H9 (cell line): ENCODE measurements around the gene MORN1. TPM values are rescaled to one million over a fixed set of nuclear protein-coding genes. Genes with fewer than 3 reads are reported as not detected.

Experiments used
- DNase-seq: peaks from one replicate; pipeline ENCODE4 v3.0.0-alpha.2; 2017
- H2AFZ ChIP-seq: one replicate; pipeline ENCODE4 v1.6.1; 2013; ENCODE audit warnings: mild to moderate bottlenecking, low read length, control low read depth, moderate library complexity
- H2AK5ac ChIP-seq: 2 replicates; pipeline ENCODE4 v1.6.1; 2013; ENCODE audit warnings: low read length, control low read depth, mixed read lengths; ENCODE audit not compliant: insufficient read length
- H2BK120ac ChIP-seq: one replicate; pipeline ENCODE4 v1.6.1; 2013; ENCODE audit warnings: low read depth, mild to moderate bottlenecking, low read length, control low read depth, inconsistent platforms; ENCODE audit not compliant: poor library complexity, severe bottlenecking
- H2BK12ac ChIP-seq: 2 replicates; pipeline ENCODE4 v1.6.1; 2013; ENCODE audit warnings: low read length, control low read depth, mixed read lengths, low read depth; ENCODE audit not compliant: insufficient read length
- H2BK15ac ChIP-seq: 2 replicates; pipeline ENCODE4 v1.6.1; 2013; ENCODE audit warnings: low read depth, low read length, control low read depth
- H2BK20ac ChIP-seq: one replicate; pipeline ENCODE4 v1.6.1; 2013; ENCODE audit warnings: low read depth, mild to moderate bottlenecking, low read length, control low read depth, inconsistent platforms; ENCODE audit not compliant: poor library complexity, severe bottlenecking
- H2BK5ac ChIP-seq: 2 replicates; pipeline ENCODE4 v1.6.1; 2013; ENCODE audit warnings: low read length, control low read depth, mixed read lengths; ENCODE audit not compliant: insufficient read length
- H3K14ac ChIP-seq: 2 replicates; pipeline ENCODE4 v1.6.1; 2013; ENCODE audit warnings: low read length, control low read depth; ENCODE audit not compliant: insufficient read depth
- H3K18ac ChIP-seq: 2 replicates; pipeline ENCODE4 v1.6.1; 2013; ENCODE audit warnings: low read depth, mild to moderate bottlenecking, mixed read lengths, low read length, control low read depth; ENCODE audit not compliant: insufficient read length
- H3K23ac ChIP-seq: 2 replicates; pipeline ENCODE4 v1.6.1; 2013; ENCODE audit warnings: low read length, control low read depth, mixed read lengths, low read depth; ENCODE audit not compliant: insufficient read length
- H3K23me2 ChIP-seq: 2 replicates; pipeline ENCODE4 v1.6.1; 2013; ENCODE audit warnings: low read depth, mild to moderate bottlenecking, mixed read lengths, low read length, control low read depth; ENCODE audit not compliant: insufficient read length, poor library complexity, severe bottlenecking
- H3K27ac ChIP-seq: 2 replicates; pipeline ENCODE4 v1.5.1; 2013; ENCODE audit warnings: low read length, control low read depth, mixed read lengths, low read depth; ENCODE audit not compliant: insufficient read length
- H3K27me3 ChIP-seq: 2 replicates; pipeline ENCODE4 v1.6.1; 2013; ENCODE audit warnings: low read length, control low read depth, inconsistent platforms; ENCODE audit not compliant: insufficient read depth
- H3K4ac ChIP-seq: 2 replicates; pipeline ENCODE4 v1.6.1; 2013; ENCODE audit warnings: low read depth, mild to moderate bottlenecking, control low read depth, inconsistent platforms, low read length, moderate library complexity
- H3K4me1 ChIP-seq: 2 replicates; pipeline ENCODE4 v1.6.1; 2013; ENCODE audit warnings: low read length, control low read depth, inconsistent platforms; ENCODE audit not compliant: insufficient read depth
- H3K4me2 ChIP-seq: 2 replicates; pipeline ENCODE4 v1.6.1; 2013; ENCODE audit warnings: low read length, control low read depth, mixed read lengths; ENCODE audit not compliant: insufficient read length, insufficient read depth
- H3K56ac ChIP-seq: 2 replicates; pipeline ENCODE4 v1.6.1; 2013; ENCODE audit warnings: low read depth, mild to moderate bottlenecking, mixed read lengths, low read length, control low read depth; ENCODE audit not compliant: insufficient read length
- H3K79me1 ChIP-seq: 2 replicates; pipeline ENCODE4 v1.6.1; 2013; ENCODE audit warnings: low read depth, mild to moderate bottlenecking, moderate library complexity, low read length, control low read depth, inconsistent platforms; ENCODE audit not compliant: insufficient read depth, poor library complexity, severe bottlenecking
- H3K79me2 ChIP-seq: 2 replicates; pipeline ENCODE4 v1.6.1; 2013; ENCODE audit warnings: low read length, control low read depth, inconsistent platforms; ENCODE audit not compliant: insufficient read depth
- H3K9ac ChIP-seq: 2 replicates; pipeline ENCODE4 v1.6.1; 2013; ENCODE audit warnings: low read length, control low read depth, mixed read lengths; ENCODE audit not compliant: insufficient read length; ENCODE audit errors: extremely low read depth
- H3K9me3 ChIP-seq: one replicate; pipeline ENCODE4 v1.6.1; 2013; ENCODE audit warnings: low read depth, low read length, inconsistent platforms; ENCODE audit not compliant: control insufficient read depth
- H3T11ph ChIP-seq: one replicate; pipeline ENCODE4 v1.6.1; 2013; ENCODE audit warnings: mild to moderate bottlenecking, low read length, control low read depth, inconsistent platforms
- H4K20me1 ChIP-seq: one replicate; pipeline ENCODE4 v1.6.1; 2013; ENCODE audit not compliant: control insufficient read depth, insufficient read length, insufficient read depth
- H4K5ac ChIP-seq: 2 replicates; pipeline ENCODE4 v1.6.1; 2013; ENCODE audit warnings: low read depth, mild to moderate bottlenecking, mixed read lengths, low read length, control low read depth; ENCODE audit not compliant: insufficient read length
- H4K8ac ChIP-seq: replicated peaks from 2 replicates; pipeline ENCODE4 v1.6.1; 2013; ENCODE audit warnings: low read length, control low read depth, mixed read lengths, low read depth; ENCODE audit not compliant: insufficient read length
- H4K91ac ChIP-seq: 2 replicates; pipeline ENCODE4 v1.6.1; 2013; ENCODE audit warnings: low read depth, mild to moderate bottlenecking, moderate library complexity, mixed read lengths, low read length, control low read depth; ENCODE audit not compliant: insufficient read length
- H3K27ac Mint-ChIP-seq, 3 experiments: 2 replicates in 2 of 3; 3 replicates in 1 of 3; pipeline ENCODE4 v1.8.0; 2020 to 2021; ENCODE audit warnings: mixed read lengths in 3 of 3, mild to moderate bottlenecking in 1 of 3, moderate library complexity in 1 of 3
- H3K27me3 Mint-ChIP-seq: 2 replicates; pipeline ENCODE4 v1.8.0; 2021; ENCODE audit warnings: low read depth, mild to moderate bottlenecking, moderate library complexity, mixed read lengths
- H3K36me3 Mint-ChIP-seq, 3 experiments: 2 replicates in 2 of 3; 3 replicates in 1 of 3; pipeline ENCODE4 v1.8.0; 2020 to 2021; ENCODE audit warnings: low read depth in 3 of 3, mixed read lengths in 3 of 3; ENCODE audit not compliant: insufficient read depth in 1 of 3
- H3K4me1 Mint-ChIP-seq, 2 experiments: 2 replicates each; pipeline ENCODE4 v1.8.0; 2020; ENCODE audit warnings: mixed read lengths in 2 of 2
- H3K4me3 Mint-ChIP-seq, 2 experiments: 2 replicates in 1 of 2; 3 replicates in 1 of 2; pipeline ENCODE4 v1.8.0; 2020 to 2021; ENCODE audit warnings: mild to moderate bottlenecking in 2 of 2, mixed read lengths in 2 of 2, moderate library complexity in 1 of 2
- H3K9me3 Mint-ChIP-seq, 2 experiments: 2 replicates in 1 of 2; 3 replicates in 1 of 2; pipeline ENCODE4 v1.8.0; 2020; ENCODE audit warnings: mild to moderate bottlenecking in 2 of 2, mixed read lengths in 2 of 2, moderate library complexity in 1 of 2
- WGBS: extraction: QIAGEN DNeasy Blood & Tissue Kit; methylation state at CpG from one replicate; pipeline ENCODE4 v1.1.7; 2013; ENCODE audit warnings: missing lambda C conversion rate, low lambda C conversion rate, mixed read lengths; ENCODE audit not compliant: insufficient read length; ENCODE audit errors: extremely low coverage; 5-methylcytosine and 5-hydroxymethylcytosine counted together
- total RNA-seq: library from RNA; stranded (reverse); gene quantifications from 2 replicates; pipeline ENCODE4 v1.2.1, GENCODE V29; 2021
- TF ChIP-seq, protein P1 (sequence below): fragments of 200-600 bp; sonication (generic); conservative IDR thresholded peaks from 3 replicates; pipeline ENCODE4 v1.8.0; 2021; ENCODE audit warnings: antibody characterized with exemption, mild to moderate bottlenecking

Gene MORN1
- total RNA-seq, 1 experiment from 2014 or later: 12.7 TPM

DNA sequence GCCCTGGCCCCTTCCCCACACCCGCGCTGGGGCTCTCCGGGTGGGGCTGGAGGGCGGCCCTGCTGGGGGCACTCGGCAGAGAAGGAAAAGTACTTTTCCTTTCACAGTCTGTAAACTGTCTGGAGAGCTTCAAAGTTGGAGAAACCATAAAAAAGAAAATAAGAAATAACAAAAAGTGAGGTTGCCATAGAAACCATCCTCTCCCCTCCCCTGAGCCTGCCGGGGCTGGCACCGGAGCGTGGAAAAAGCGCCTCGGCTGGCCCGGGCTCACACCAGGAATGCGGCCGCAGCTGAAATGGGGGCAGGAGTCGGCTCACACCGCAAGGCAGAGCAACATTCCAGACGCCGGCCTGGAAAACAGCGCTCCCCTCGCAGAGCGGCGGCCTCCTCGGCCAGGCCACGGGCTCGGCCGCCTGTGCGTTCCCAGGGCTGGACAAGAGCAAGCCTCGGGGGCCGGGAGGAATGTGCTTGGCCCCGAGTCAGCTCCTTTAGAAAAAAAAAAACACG lies 69.2 kb downstream of the MORN1 start:
- H2BK120ac ChIP-seq: no peak overlapping the region
- no peak overlapping the region for H3K23ac ChIP-seq
- Mint-ChIP-seq H3K36me3 (no peaks in the 10 kb centered on the region; a peak in 1 of 7 replicates), H3K27me3 (peaks cover 6% of the 10 kb centered on the region), H3K4me3 (no peak overlapping the region), H3K9me3 (0 out of 5 replicates have a peak, but pooled peaks cover 0 to 2% of the 10 kb centered on the region in 2 experiments), H3K27ac (peak overlapping the region in 1 of 3 experiments; percentile 23; a peak in 1 of 7 replicates), H3K4me1 (peaks cover under 1 to 9% of the 10 kb centered on the region in 2 experiments)
- H2BK12ac ChIP-seq: no peak overlapping the region
- H3K56ac ChIP-seq: no peak overlapping the region
- no peaks in the 10 kb centered on the region for H3K23me2 ChIP-seq
- no peak overlapping the region for H4K5ac ChIP-seq
- no peak overlapping the region for H3K27ac ChIP-seq
- H2BK20ac ChIP-seq: no peak overlapping the region
- no peak overlapping the region for H2AK5ac ChIP-seq
- H3T11ph ChIP-seq: no peak overlapping the region
- no peak overlapping the region for H3K4me2 ChIP-seq
- peak overlapping the region; percentile 38 for H3K18ac ChIP-seq
- no peaks in the 10 kb centered on the region for H3K79me2 ChIP-seq
- H3K4ac ChIP-seq: no peak overlapping the region
- no peaks in the 10 kb centered on the region for H4K20me1 ChIP-seq
- WGBS: no CpG with 5 or more reads among the region's 30 CpGs
- DNase-seq: peak; percentile 61
- TF ChIP-seq, protein P1, sequence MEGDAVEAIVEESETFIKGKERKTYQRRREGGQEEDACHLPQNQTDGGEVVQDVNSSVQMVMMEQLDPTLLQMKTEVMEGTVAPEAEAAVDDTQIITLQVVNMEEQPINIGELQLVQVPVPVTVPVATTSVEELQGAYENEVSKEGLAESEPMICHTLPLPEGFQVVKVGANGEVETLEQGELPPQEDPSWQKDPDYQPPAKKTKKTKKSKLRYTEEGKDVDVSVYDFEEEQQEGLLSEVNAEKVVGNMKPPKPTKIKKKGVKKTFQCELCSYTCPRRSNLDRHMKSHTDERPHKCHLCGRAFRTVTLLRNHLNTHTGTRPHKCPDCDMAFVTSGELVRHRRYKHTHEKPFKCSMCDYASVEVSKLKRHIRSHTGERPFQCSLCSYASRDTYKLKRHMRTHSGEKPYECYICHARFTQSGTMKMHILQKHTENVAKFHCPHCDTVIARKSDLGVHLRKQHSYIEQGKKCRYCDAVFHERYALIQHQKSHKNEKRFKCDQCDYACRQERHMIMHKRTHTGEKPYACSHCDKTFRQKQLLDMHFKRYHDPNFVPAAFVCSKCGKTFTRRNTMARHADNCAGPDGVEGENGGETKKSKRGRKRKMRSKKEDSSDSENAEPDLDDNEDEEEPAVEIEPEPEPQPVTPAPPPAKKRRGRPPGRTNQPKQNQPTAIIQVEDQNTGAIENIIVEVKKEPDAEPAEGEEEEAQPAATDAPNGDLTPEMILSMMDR: no peak
- 0 out of 2 replicates have a peak overlapping the region, but pooled peaks have one; percentile 58 for H3K14ac ChIP-seq
- peak overlapping the region; percentile 90 for H4K91ac ChIP-seq
- H3K27me3 ChIP-seq: no peaks in the 10 kb centered on the region
- H2BK15ac ChIP-seq: no peak overlapping the region
- H3K9ac ChIP-seq: no peak overlapping the region
- H3K79me1 ChIP-seq: no peaks in the 10 kb centered on the region
- H2AFZ ChIP-seq: no peak overlapping the region
- no peak overlapping the region for H2BK5ac ChIP-seq
- no peak overlapping the region for H4K8ac ChIP-seq
- no peaks in the 10 kb centered on the region; the same call in 1 of the 2 replicates for H3K4me1 ChIP-seq
- no peaks in the 10 kb centered on the region for H3K9me3 ChIP-seq
